GM10248 (cell line): ENCODE data around the gene SNTB2.

Experiments
- CTCF ChIA-PET: fragments of 300-600 bp; sonication (Branson Sonifier 250); formaldehyde crosslinking; extraction: SDS; loops from one replicate; lab custom pipeline; 2021; ENCODE audit warnings: antibody characterized with exemption; lab: Yijun Ruan, JAX
- POLR2A ChIA-PET: fragments of 350-650 bp; sonication (Branson Sonifier 250); formaldehyde crosslinking; extraction: SDS; loops from one replicate; lab custom pipeline; 2020; ENCODE audit warnings: antibody characterized with exemption; lab: Yijun Ruan, JAX
- DNase-seq: peaks from one replicate; pipeline ENCODE4 v3.0.0; 2012; ENCODE audit errors: extremely low spot score
- CTCF ChIP-seq: IDR thresholded peaks from 2 replicates; pipeline ENCODE4 v1.5.1; 2012; ENCODE audit warnings: mild to moderate bottlenecking, low read depth; ENCODE audit errors: extremely low read depth, missing control alignments, control extremely low read depth

SNTB2 gene

GRCh38 chr16:69313469-69313868 is 126.5 kb downstream of the SNTB2 start:
- no peak for DNase-seq
- ChIA-PET POLR2A (no interaction called here), CTCF (no interaction called here)

GRCh38 chr16:69314534-69314933 is 127.6 kb downstream of the SNTB2 start:
- TF ChIP-seq CTCF: no peak
- ChIA-PET CTCF (interaction anchor here (1.5 to 1.8 kb wide), 2 partner anchors 12 to 14 kb away, joined by 6 to 9 read pairs; no protein-coding TSS in a partner anchor), POLR2A (no interaction called here)
- no peak for DNase-seq

More at GRCh38 chr16:69313469-69313868, 126.5 kb downstream of the SNTB2 start:
- TF ChIP-seq CTCF: no peak

- no peak for DNase-seq
- CTCF ChIA-PET: interaction anchor here (1.2 to 1.8 kb wide), 3 partner anchors 11 to 13 kb away, joined by 4 to 9 read pairs (median 6); no protein-coding TSS in a partner anchor
- POLR2A ChIA-PET: interaction anchor here (0.6 kb wide), 2 partner anchors 11 to 12 kb away, joined by 3 to 8 read pairs; no protein-coding TSS in a partner anchor
- no peak for TF ChIP-seq CTCF
Observed at GRCh38 chr16:69315486-69316311, 128.7 kb downstream of the SNTB2 start.

- ChIA-PET POLR2A (no interaction called here), CTCF (interaction anchor here (1.2 kb wide), 1 partner anchor 10 kb away, joined by 4 read pairs; no protein-coding TSS in a partner anchor)
- DNase-seq: no peak
- TF ChIP-seq CTCF: no peak
Observed at GRCh38 chr16:69316595-69317034, 129.7 kb downstream of the SNTB2 start.

GRCh38 chr16:69318177-69318910 is 131.4 kb downstream of the SNTB2 start:
- ChIA-PET CTCF (interaction anchor here (2.1 kb wide), 1 partner anchor 10 kb away, joined by 7 read pairs; no protein-coding TSS in a partner anchor), POLR2A (no interaction called here)

More at GRCh38 chr16:69318177-69318910, 131.4 kb downstream of the SNTB2 start:
- no peak for TF ChIP-seq CTCF
- DNase-seq: no peak
